ENCODE measurements around the gene CDHR3. TPM values are rescaled to one million over a fixed set of nuclear protein-coding genes. Genes with fewer than 3 reads are reported as not detected.

CDHR3 gene
- total and polyA plus RNA-seq, 4 donors = 1.0 to 10.5 (median 1.8) TPM

- Histone ChIP-seq H3K9me3 (ENCODE audit: control insufficient read depth in 4 of 4, low read length in 3 of 4) (no peaks in the 10 kb centered on the region), H3K9ac (ENCODE audit: low read depth in 1 of 2, low read length in 2 of 2) (no peak overlapping the region), H3K27ac (ENCODE audit: low read depth in 1 of 2, low read length in 2 of 2) (no peak overlapping the region), H3K27me3 (ENCODE audit: control insufficient read depth in 4 of 4, insufficient read depth in 4 of 4, low read length in 3 of 4) (no peaks in the 10 kb centered on the region), H3K4me3 (ENCODE audit: low read depth in 1 of 3, low read length in 3 of 3) (no peak overlapping the region), H3K4me1 (ENCODE audit: control insufficient read depth in 4 of 4, insufficient read depth in 4 of 4, low read length in 3 of 4) (no peaks in the 10 kb centered on the region), H3K36me3 (ENCODE audit: control insufficient read depth in 4 of 4, insufficient read depth in 3 of 4, low read depth in 1 of 4, low read length in 3 of 4) (no peaks in the 10 kb centered on the region)
- WGBS = 89% methylated on average over 4 of the region's 4 CpGs
- TF ChIP-seq NR2F2 (IDR thresholded peaks at IDR 0.05) (no peak), FOXA2 (IDR thresholded peaks at IDR 0.05) (no peak), RAD21 (IDR thresholded peaks at IDR 0.05) (no peak), REST (IDR thresholded peaks at IDR 0.05) (no peak), EGR1 (IDR thresholded peaks at IDR 0.05; ENCODE audit: low read depth in 2 of 2) (no peak), GABPA (IDR thresholded peaks at IDR 0.05 in 1 of 2, conservative IDR thresholded peaks at IDR 0.05 in 1 of 2) (no peak), YY1 (IDR thresholded peaks at IDR 0.05) (no peak), SP1 (IDR thresholded peaks at IDR 0.05) (no peak), JUND (IDR thresholded peaks at IDR 0.05) (no peak), ATF3 (IDR thresholded peaks at IDR 0.05) (no peak), TAF1 (conservative IDR thresholded peaks at IDR 0.05) (no peak), ZBTB33 (IDR thresholded peaks at IDR 0.05) (no peak), RXRA (IDR thresholded peaks at IDR 0.05) (no peak), HNF4A (conservative IDR thresholded peaks at IDR 0.05) (no peak), FOXA1 (IDR thresholded peaks at IDR 0.05) (no peak), MAX (IDR thresholded peaks at IDR 0.05) (no peak), HNF4G (IDR thresholded peaks at IDR 0.05) (no peak), CTCF (IDR thresholded peaks at IDR 0.05; ENCODE audit: low read depth, low read length, missing input control) (no peak)
- DNase-seq (ENCODE audit: low spot score) = no peak
Observed at GRCh38 chr7:105976868-105977267, 13.8 kb downstream of the CDHR3 start.

Measured in liver (tissue), 9 donors.